PC-9 (cell line): ENCODE results near the gene CDC42BPB. TPM values are rescaled to one million over a fixed set of nuclear protein-coding genes. Genes with fewer than 3 reads are reported as not detected.

Experiments
- BruUV-seq: library from RNA; stranded (reverse); fragments of 400-500 nt; replicated peaks from 2 replicates; lab custom pipeline; 2021; lab: Mats Ljungman, UMichigan
- CTCF ChIA-PET: fragments of 300-600 bp; sonication (Branson Sonifier 250); formaldehyde crosslinking; loops from one replicate; lab custom pipeline; 2022; ENCODE audit warnings: antibody characterized with exemption; lab: Charles Lee
- POLR2A ChIA-PET: fragments of 300-600 bp; sonication (Branson Sonifier 250); formaldehyde crosslinking; loops from one replicate; lab custom pipeline; 2022; ENCODE audit warnings: antibody characterized with exemption; ENCODE audit not compliant: unreplicated experiment; lab: Charles Lee
- DNase-seq, 2 experiments: peaks; one replicate each; pipeline versions ENCODE4 v3.0.0 to v3.0.0-alpha.2; 2015 to 2022; ENCODE audit warnings: mixed read lengths in 1 of 2
- H2AFZ ChIP-seq: fragments of 200-600 bp; sonication (generic); 2 replicates; pipeline ENCODE4 v1.8.1; 2017; ENCODE audit warnings: antibody characterized with exemption
- H3F3A ChIP-seq: fragments of 200-600 bp; sonication (generic); 2 replicates; pipeline ENCODE4 v1.8.1; 2017; ENCODE audit warnings: antibody characterized with exemption, mild to moderate bottlenecking, low read depth; ENCODE audit not compliant: insufficient read depth
- H3K27ac ChIP-seq: fragments of 200-600 bp; sonication (generic); 2 replicates; pipeline ENCODE4 v1.6.1; 2016; ENCODE audit warnings: mixed run types
- H3K27me3 ChIP-seq: fragments of 200-600 bp; sonication (generic); 2 replicates; pipeline ENCODE4 v1.6.1; 2016; ENCODE audit warnings: low read depth, mixed run types; ENCODE audit not compliant: insufficient read depth
- H3K36me3 ChIP-seq: fragments of 200-600 bp; sonication (generic); 2 replicates; pipeline ENCODE4 v1.6.1; 2016; ENCODE audit warnings: low read depth, mixed run types
- H3K4me1 ChIP-seq: fragments of 200-600 bp; sonication (generic); replicated peaks from 2 replicates; pipeline ENCODE4 v1.6.1; 2016; ENCODE audit warnings: mixed run types; ENCODE audit not compliant: insufficient read depth
- H3K4me2 ChIP-seq: fragments of 200-600 bp; sonication (generic); 2 replicates; pipeline ENCODE4 v1.6.1; 2017; ENCODE audit warnings: mixed run types
- H3K4me3 ChIP-seq: fragments of 200-600 bp; sonication (generic); 2 replicates; pipeline ENCODE4 v1.6.1; 2016; ENCODE audit warnings: mixed run types
- H3K79me2 ChIP-seq: fragments of 200-600 bp; sonication (generic); 2 replicates; pipeline ENCODE4 v1.6.1; 2017; ENCODE audit warnings: low read depth, mixed run types
- H3K9me2 ChIP-seq: fragments of 200-600 bp; sonication (generic); 2 replicates; pipeline ENCODE4 v1.8.1; 2017; ENCODE audit warnings: mild to moderate bottlenecking; ENCODE audit not compliant: insufficient read depth
- H3K9me3 ChIP-seq: fragments of 200-600 bp; sonication (generic); 2 replicates; pipeline ENCODE4 v1.8.1; 2016; ENCODE audit warnings: low read depth; ENCODE audit not compliant: insufficient read depth
- H4K20me1 ChIP-seq: fragments of 200-600 bp; sonication (generic); 2 replicates; pipeline ENCODE4 v1.8.1; 2017; ENCODE audit not compliant: insufficient read depth
- CTCF ChIP-seq: fragments of 200-600 bp; sonication (generic); conservative IDR thresholded peaks from 2 replicates; pipeline ENCODE4 v1.6.1; 2017; ENCODE audit warnings: mixed run types, antibody characterized with exemption, mild to moderate bottlenecking, moderate library complexity
- EZH2 ChIP-seq: fragments of 200-600 bp; sonication (generic); IDR thresholded peaks from 2 replicates; pipeline ENCODE4 v1.8.0; 2017; ENCODE audit warnings: antibody characterized with exemption, low read depth
- intact Hi-C: fragments of 100-400 bp; cut with micrococcal nuclease; formaldehyde crosslinking; loops from one replicate; pipeline ENCODE4 v1.10.0; 2022; ENCODE audit not compliant: unreplicated experiment
- total RNA-seq: library from RNA; stranded (reverse); gene quantifications from 2 replicates; pipeline ENCODE4 v1.2.3, GENCODE V29; 2021

CDC42BPB gene
- total RNA-seq, 1 experiment from 2014 or later = 203 TPM

- TF ChIP-seq EZH2 (no peak), CTCF (no peak)
- no peak for DNase-seq
- POLR2A ChIA-PET = no interaction called here
- H3K79me2 ChIP-seq = no peaks in the 10 kb centered on the region
- no peaks in the 10 kb centered on the region for H3K4me1 ChIP-seq
- H3K9me3 ChIP-seq = no peaks in the 10 kb centered on the region
- no peaks in the 10 kb centered on the region for H4K20me1 ChIP-seq
- no peak overlapping the region for H3K4me3 ChIP-seq
- no peak overlapping the region for H3K4me2 ChIP-seq
- no peak overlapping the region for H3K27ac ChIP-seq
- CTCF ChIA-PET = no interaction called here
- BruUV-seq = no TSS peak
- no peak overlapping the region for H2AFZ ChIP-seq
- H3K36me3 ChIP-seq = no peaks in the 10 kb centered on the region
- no peaks in the 10 kb centered on the region for H3K27me3 ChIP-seq
- intact Hi-C loops = no loop called here
- no peaks in the 10 kb centered on the region; the same call in none of the 2 replicates for H3F3A ChIP-seq
- no peaks in the 10 kb centered on the region for H3K9me2 ChIP-seq
Measured at GRCh38 chr14:102913341-102914211, 143.8 kb downstream of the CDC42BPB start.

- no peaks in the 10 kb centered on the region for H4K20me1 ChIP-seq
- H2AFZ ChIP-seq = no peak overlapping the region
- H3F3A ChIP-seq = no peaks in the 10 kb centered on the region; the same call in none of the 2 replicates
- CTCF ChIA-PET = no interaction called here
- no peaks in the 10 kb centered on the region for H3K36me3 ChIP-seq
- TF ChIP-seq CTCF (no peak), EZH2 (no peak)
- no peaks in the 10 kb centered on the region for H3K4me1 ChIP-seq
- no TSS peak for BruUV-seq
- POLR2A ChIA-PET = no interaction called here
- H3K27ac ChIP-seq = no peak overlapping the region
- H3K27me3 ChIP-seq = no peaks in the 10 kb centered on the region
- H3K9me2 ChIP-seq = no peaks in the 10 kb centered on the region
- H3K4me3 ChIP-seq = no peak overlapping the region
- no peaks in the 10 kb centered on the region for H3K79me2 ChIP-seq
- intact Hi-C loops = no loop called here
- no peaks in the 10 kb centered on the region for H3K9me3 ChIP-seq
- no peak overlapping the region for H3K4me2 ChIP-seq
- no peak for DNase-seq
Measured at GRCh38 chr14:102911991-102912761, 145.2 kb downstream of the CDC42BPB start.

GRCh38 chr14:102911541-102911951, 145.8 kb downstream of the CDC42BPB start:
- H3K9me2 ChIP-seq = no peaks in the 10 kb centered on the region
- intact Hi-C loops = no loop called here
- ChIA-PET POLR2A (no interaction called here), CTCF (interaction anchor here (0.6 kb wide), 1 partner anchor 836 kb away, joined by 3 read pairs; no protein-coding TSS in a partner anchor)
- H3K27me3 ChIP-seq = no peaks in the 10 kb centered on the region
- no peaks in the 10 kb centered on the region for H3K4me1 ChIP-seq
- no peaks in the 10 kb centered on the region for H3K9me3 ChIP-seq
- no peaks in the 10 kb centered on the region; the same call in none of the 2 replicates for H3F3A ChIP-seq
- no peak overlapping the region for H3K4me3 ChIP-seq
- no peaks in the 10 kb centered on the region for H3K36me3 ChIP-seq
- no TSS peak for BruUV-seq
- H3K79me2 ChIP-seq = no peaks in the 10 kb centered on the region
- DNase-seq = no peak
- no peak overlapping the region for H2AFZ ChIP-seq
- H3K27ac ChIP-seq = no peak overlapping the region
- H4K20me1 ChIP-seq = no peaks in the 10 kb centered on the region
- TF ChIP-seq CTCF (no peak), EZH2 (no peak)
- no peak overlapping the region for H3K4me2 ChIP-seq
